GM10266 (cell line): ENCODE data around the gene LYL1.

Experiments
- DNase-seq: peaks from one replicate; pipeline ENCODE4 v3.0.0; 2012; ENCODE audit errors: extremely low spot score
- CTCF ChIP-seq: IDR thresholded peaks from 2 replicates; pipeline ENCODE4 v1.5.1; 2012; ENCODE audit warnings: mild to moderate bottlenecking, low read depth; ENCODE audit not compliant: control insufficient read depth, insufficient read depth; ENCODE audit errors: missing control alignments

Gene LYL1

GRCh38 chr19:13127811-13128575 lies 25.3 kb upstream of the LYL1 start:
- TF ChIP-seq CTCF, result no peak
- DNase-seq, result no peak

- TF ChIP-seq CTCF, result no peak
- no peak for DNase-seq
Measured at GRCh38 chr19:13127051-13127450, 24.4 kb upstream of the LYL1 start.

- TF ChIP-seq CTCF, result no peak
- no peak for DNase-seq
Measured at GRCh38 chr19:13122980-13123957, 20.6 kb upstream of the LYL1 start.

- TF ChIP-seq CTCF, result no peak
- no peak for DNase-seq
Measured at GRCh38 chr19:13122275-13122878, 19.7 kb upstream of the LYL1 start.

- TF ChIP-seq CTCF, result no peak
- no peak for DNase-seq
Measured at GRCh38 chr19:13121551-13122274, 19.1 kb upstream of the LYL1 start.

GRCh38 chr19:13120817-13121216 lies 18.2 kb upstream of the LYL1 start:
- DNase-seq, result no peak
- no peak for TF ChIP-seq CTCF
